ENCODE data around the gene RPS6KA4. TPM values are rescaled to one million over a fixed set of nuclear protein-coding genes. Genes with fewer than 3 reads are reported as not detected.

RPS6KA4 gene
- 37.5 TPM for total RNA-seq (ENCODE audit: unreplicated experiment)
- long read RNA-seq, partial matches to known transcripts, result 0 of 1 reads
- long read RNA-seq, other reads (novel, unspliced or antisense), result 0 of 1 reads

- Mint-ChIP-seq H3K36me3 (ENCODE audit: low read depth, unreplicated experiment) (peaks cover 13% of the 10 kb centered on the region), H3K27ac (ENCODE audit: unreplicated experiment) (peak within 1 kb of the TSS; percentile 9)
- TF ChIP-seq CTCF (IDR thresholded peaks at IDR 0.05; ENCODE audit: unreplicated experiment), result no peak
These were observed at the start of gene RPS6KA4 for GRCh38 chr11:64358907-64359711. RPS6KA4 (plus strand) TSS chr11:64359162; CDS start chr11:64359236, 74 bp downstream.

GRCh38 chr11:64312947-64313346 is 46.0 kb upstream of the RPS6KA4 start:
- TF ChIP-seq CTCF (IDR thresholded peaks at IDR 0.05; ENCODE audit: unreplicated experiment), result no peak
- DNase-seq (ENCODE audit: low spot score), result no peak
- Mint-ChIP-seq H3K4me1 (ENCODE audit: unreplicated experiment) (peaks cover 16% of the 10 kb centered on the region), H3K27me3 (ENCODE audit: unreplicated experiment) (peaks cover 11% of the 10 kb centered on the region), H3K36me3 (ENCODE audit: low read depth, unreplicated experiment) (peaks cover 17% of the 10 kb centered on the region), H3K4me3 (ENCODE audit: unreplicated experiment) (peak overlapping the region; percentile 70), H3K27ac (ENCODE audit: unreplicated experiment) (peak overlapping the region; percentile 6), H3K9me3 (ENCODE audit: unreplicated experiment) (no peaks in the 10 kb centered on the region)

More at GRCh38 chr11:64358907-64359711, at the start of gene RPS6KA4:
- Mint-ChIP-seq H3K4me1 (ENCODE audit: unreplicated experiment) (peaks cover 20% of the 10 kb centered on the region), H3K9me3 (ENCODE audit: unreplicated experiment) (no peaks in the 10 kb centered on the region), H3K27me3 (ENCODE audit: unreplicated experiment) (peaks cover 10% of the 10 kb centered on the region), H3K4me3 (ENCODE audit: unreplicated experiment) (peak within 1 kb of the TSS; percentile 88)
- DNase-seq (ENCODE audit: low spot score), result peak; percentile 61

- Mint-ChIP-seq H3K4me1 (ENCODE audit: unreplicated experiment) (peaks cover 16% of the 10 kb centered on the region), H3K9me3 (ENCODE audit: unreplicated experiment) (no peaks in the 10 kb centered on the region), H3K27me3 (ENCODE audit: unreplicated experiment) (peaks cover 11% of the 10 kb centered on the region), H3K36me3 (ENCODE audit: low read depth, unreplicated experiment) (peaks cover 17% of the 10 kb centered on the region), H3K4me3 (ENCODE audit: unreplicated experiment) (no peak overlapping the region), H3K27ac (ENCODE audit: unreplicated experiment) (peak overlapping the region; percentile 6)
- DNase-seq (ENCODE audit: low spot score), result no peak
- TF ChIP-seq CTCF (IDR thresholded peaks at IDR 0.05; ENCODE audit: unreplicated experiment), result no peak
These were observed 45.3 kb upstream of the RPS6KA4 start for GRCh38 chr11:64313491-64314145.

GRCh38 chr11:64314146-64314804 is 44.7 kb upstream of the RPS6KA4 start:
- peaks cover 20% of the 10 kb centered on the region for H3K4me1 Mint-ChIP-seq (ENCODE audit: unreplicated experiment)
- no peak for TF ChIP-seq CTCF (IDR thresholded peaks at IDR 0.05; ENCODE audit: unreplicated experiment)
- H3K9me3 Mint-ChIP-seq (ENCODE audit: unreplicated experiment), result no peaks in the 10 kb centered on the region
- no peak overlapping the region for H3K27ac Mint-ChIP-seq (ENCODE audit: unreplicated experiment)
- no peak for DNase-seq (ENCODE audit: low spot score)
- H3K36me3 Mint-ChIP-seq (ENCODE audit: low read depth, unreplicated experiment), result peaks cover 17% of the 10 kb centered on the region
- peaks cover 14% of the 10 kb centered on the region for H3K27me3 Mint-ChIP-seq (ENCODE audit: unreplicated experiment)
- H3K4me3 Mint-ChIP-seq (ENCODE audit: unreplicated experiment), result no peak overlapping the region

Data from endothelial cell (in vitro differentiated cells).